Effector memory CD4-positive, alpha-beta T cell (primary cell): ENCODE data around the gene ARSD.

Source experiments
- DNase-seq, 3 donors: peaks; one replicate each; pipeline ENCODE4 v3.0.0-alpha.2; 2020
- H3K27ac ChIP-seq: 2 replicates; pipeline ENCODE4 v1.7.0; 2013; ENCODE audit warnings: mild to moderate bottlenecking, low read length, moderate library complexity; ENCODE audit not compliant: insufficient read depth, poor library complexity, severe bottlenecking
- H3K27me3 ChIP-seq: replicated peaks from 2 replicates; pipeline ENCODE4 v1.7.0; 2013; ENCODE audit warnings: mild to moderate bottlenecking, low read length; ENCODE audit not compliant: insufficient read depth, control insufficient read depth, poor library complexity, severe bottlenecking
- H3K36me3 ChIP-seq: 2 replicates; pipeline ENCODE4 v1.7.0; 2013; ENCODE audit warnings: mild to moderate bottlenecking, low read length, moderate library complexity; ENCODE audit not compliant: control insufficient read depth, insufficient read depth
- H3K4me1 ChIP-seq: 2 replicates; pipeline ENCODE4 v1.7.0; 2013; ENCODE audit warnings: low read length, mild to moderate bottlenecking; ENCODE audit not compliant: control insufficient read depth, insufficient read depth, poor library complexity, severe bottlenecking
- H3K4me3 ChIP-seq: 2 replicates; pipeline ENCODE4 v1.7.0; 2013; ENCODE audit warnings: low read length, low read depth, mild to moderate bottlenecking; ENCODE audit not compliant: insufficient read depth, poor library complexity, severe bottlenecking
- H3K9me3 ChIP-seq: 2 replicates; pipeline ENCODE4 v1.7.0; 2013; ENCODE audit warnings: mild to moderate bottlenecking, low read length, moderate library complexity; ENCODE audit not compliant: control insufficient read depth

Gene ARSD

GRCh38 chrX:2879670-2880069 is 49.5 kb downstream of the ARSD start:
- no peaks in the 10 kb centered on the region for H3K4me1 ChIP-seq
- H3K36me3 ChIP-seq = no peaks in the 10 kb centered on the region
- H3K27ac ChIP-seq = no peak overlapping the region
- H3K27me3 ChIP-seq = no peaks in the 10 kb centered on the region
- DNase-seq = no peak
- H3K4me3 ChIP-seq = no peak overlapping the region
- H3K9me3 ChIP-seq = no peaks in the 10 kb centered on the region

DNA sequence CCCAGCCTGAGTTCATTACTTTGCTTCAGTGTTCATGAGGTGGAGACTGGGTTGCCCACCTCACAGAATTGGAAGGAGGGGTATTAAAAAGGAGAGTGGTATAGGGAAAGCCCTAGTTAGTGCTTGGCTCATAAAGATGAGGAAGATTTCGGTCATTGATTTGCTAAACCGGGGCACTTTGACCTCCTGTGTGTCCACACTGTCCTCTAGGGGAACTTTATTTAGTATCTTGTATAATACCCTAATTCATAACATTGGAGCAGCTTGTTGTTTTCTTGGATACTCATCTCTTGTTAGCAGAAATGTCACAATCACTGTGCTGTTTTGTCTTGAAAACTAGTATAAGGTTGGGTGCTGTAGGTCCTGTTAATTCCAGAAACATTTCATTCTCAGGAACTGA is 50.6 kb downstream of the ARSD start:
- DNase-seq = no peak
- H3K9me3 ChIP-seq = no peaks in the 10 kb centered on the region
- no peaks in the 10 kb centered on the region for H3K36me3 ChIP-seq
- H3K27ac ChIP-seq = no peak overlapping the region
- H3K27me3 ChIP-seq = no peaks in the 10 kb centered on the region
- no peaks in the 10 kb centered on the region for H3K4me1 ChIP-seq
- no peak overlapping the region for H3K4me3 ChIP-seq

- Histone ChIP-seq H3K4me1 (no peaks in the 10 kb centered on the region), H3K4me3 (no peak overlapping the region), H3K9me3 (no peaks in the 10 kb centered on the region), H3K36me3 (no peaks in the 10 kb centered on the region), H3K27me3 (no peaks in the 10 kb centered on the region), H3K27ac (no peak overlapping the region)
- no peak for DNase-seq
These were observed 53.2 kb downstream of the ARSD start for GRCh38 chrX:2875798-2876399.

DNA sequence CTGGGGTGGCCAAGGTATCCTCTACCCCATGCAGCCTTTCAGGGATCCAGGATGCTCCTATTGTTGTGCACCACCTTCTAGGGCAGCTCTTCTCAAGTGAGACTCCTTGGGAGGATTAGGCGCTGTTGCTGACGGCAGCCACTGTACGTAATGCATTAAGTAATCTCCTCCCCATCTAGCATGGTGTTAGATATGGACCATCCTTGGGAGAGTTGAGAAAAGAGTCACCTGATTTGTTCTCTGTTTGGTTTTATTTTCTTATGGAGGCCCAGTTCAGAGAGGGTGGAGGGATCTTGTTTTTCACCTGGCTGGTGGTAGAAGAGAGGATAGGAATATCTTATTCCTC is 54.0 kb downstream of the ARSD start:
- no peaks in the 10 kb centered on the region for H3K9me3 ChIP-seq
- H3K4me3 ChIP-seq = no peak overlapping the region
- H3K36me3 ChIP-seq = no peaks in the 10 kb centered on the region
- no peaks in the 10 kb centered on the region for H3K4me1 ChIP-seq
- H3K27ac ChIP-seq = no peak overlapping the region
- no peak for DNase-seq
- H3K27me3 ChIP-seq = no peaks in the 10 kb centered on the region

DNA sequence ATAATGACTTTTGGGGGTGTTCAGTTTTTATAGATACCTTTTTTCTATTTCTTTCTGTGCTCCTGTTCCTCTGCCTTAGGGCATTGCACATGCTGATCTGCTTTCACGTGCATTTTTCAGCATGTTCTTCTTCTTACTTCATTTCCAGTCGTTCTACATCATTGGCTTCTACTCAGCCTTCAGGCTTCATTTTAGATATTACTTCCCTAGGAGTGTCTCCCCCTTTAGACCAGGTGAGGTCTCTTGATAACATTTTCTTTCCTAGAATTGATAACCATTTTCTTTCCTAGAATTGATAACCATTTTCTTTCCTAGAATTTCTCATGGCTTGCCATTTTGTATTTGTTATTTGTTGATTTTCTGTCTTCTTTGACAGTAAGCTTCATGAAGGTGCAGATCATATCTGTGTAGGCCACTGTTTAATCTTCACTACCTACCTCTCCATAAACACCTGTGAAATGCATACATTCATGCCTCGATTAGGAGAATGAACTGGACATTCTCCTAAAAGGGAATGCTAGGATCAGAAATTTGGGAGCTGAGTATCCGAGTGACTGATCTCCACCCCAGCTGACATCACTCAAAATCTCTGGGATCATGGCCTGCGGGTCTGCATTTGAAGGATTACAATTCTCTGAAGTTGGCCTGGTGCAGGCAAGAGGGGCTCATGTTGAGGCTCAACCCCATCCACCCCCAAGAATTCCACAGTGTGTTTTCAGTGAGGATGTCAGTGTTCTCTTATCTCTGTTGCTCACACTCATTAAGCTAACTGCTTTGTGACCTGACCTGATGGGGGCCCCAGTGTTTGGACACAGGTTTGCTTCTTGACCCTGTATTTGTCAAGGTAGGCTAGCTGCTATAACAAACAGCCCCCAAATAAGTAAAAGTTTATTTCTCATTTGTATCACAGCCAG is 54.7 kb downstream of the ARSD start:
- no peaks in the 10 kb centered on the region for H3K27me3 ChIP-seq
- H3K27ac ChIP-seq = no peak overlapping the region
- no peak for DNase-seq
- no peak overlapping the region for H3K4me3 ChIP-seq
- H3K36me3 ChIP-seq = no peaks in the 10 kb centered on the region
- no peaks in the 10 kb centered on the region for H3K9me3 ChIP-seq
- H3K4me1 ChIP-seq = no peaks in the 10 kb centered on the region

DNA sequence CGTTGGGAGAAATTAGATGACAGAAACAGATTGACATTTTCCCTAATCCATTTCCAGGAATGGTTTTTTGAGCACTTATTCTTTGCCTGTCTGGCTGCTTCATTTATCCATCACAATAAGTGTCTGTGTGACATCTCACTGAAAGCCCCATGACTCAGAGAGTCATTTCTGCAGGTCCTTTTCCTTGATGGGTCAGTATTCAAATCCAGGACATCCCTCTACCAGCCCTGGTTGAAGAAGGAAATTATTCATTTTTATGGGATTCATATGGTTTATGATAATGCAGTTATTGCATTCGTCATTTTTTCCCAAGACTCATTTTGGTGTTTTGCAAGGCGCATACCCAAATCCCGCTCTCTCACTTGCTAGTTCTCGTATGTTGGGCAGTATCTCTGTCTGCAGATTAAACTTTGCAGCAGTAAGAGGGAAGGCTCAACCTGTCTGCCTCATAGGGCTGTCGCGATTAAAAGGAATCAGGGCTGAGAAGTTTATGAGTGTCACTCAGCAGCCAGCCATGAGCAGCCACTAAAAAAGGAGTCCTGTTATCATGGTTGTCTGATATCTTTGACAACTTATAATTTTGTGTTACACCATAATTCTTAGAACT is 56.4 kb downstream of the ARSD start:
- Histone ChIP-seq H3K4me1 (no peaks in the 10 kb centered on the region), H3K27me3 (no peaks in the 10 kb centered on the region), H3K4me3 (no peak overlapping the region), H3K36me3 (no peaks in the 10 kb centered on the region), H3K9me3 (no peaks in the 10 kb centered on the region), H3K27ac (no peak overlapping the region)
- no peak for DNase-seq

GRCh38 chrX:2871831-2872230 is 57.3 kb downstream of the ARSD start:
- Histone ChIP-seq H3K36me3 (no peaks in the 10 kb centered on the region), H3K4me1 (no peaks in the 10 kb centered on the region), H3K27ac (no peak overlapping the region), H3K4me3 (no peak overlapping the region), H3K9me3 (no peaks in the 10 kb centered on the region), H3K27me3 (no peaks in the 10 kb centered on the region)
- no peak for DNase-seq

- Histone ChIP-seq H3K36me3 (no peaks in the 10 kb centered on the region), H3K9me3 (no peaks in the 10 kb centered on the region), H3K4me1 (no peaks in the 10 kb centered on the region), H3K4me3 (no peak overlapping the region), H3K27ac (no peak overlapping the region), H3K27me3 (no peaks in the 10 kb centered on the region)
- DNase-seq = no peak
These were observed 58.5 kb downstream of the ARSD start for GRCh38 chrX:2870650-2871049.

DNA sequence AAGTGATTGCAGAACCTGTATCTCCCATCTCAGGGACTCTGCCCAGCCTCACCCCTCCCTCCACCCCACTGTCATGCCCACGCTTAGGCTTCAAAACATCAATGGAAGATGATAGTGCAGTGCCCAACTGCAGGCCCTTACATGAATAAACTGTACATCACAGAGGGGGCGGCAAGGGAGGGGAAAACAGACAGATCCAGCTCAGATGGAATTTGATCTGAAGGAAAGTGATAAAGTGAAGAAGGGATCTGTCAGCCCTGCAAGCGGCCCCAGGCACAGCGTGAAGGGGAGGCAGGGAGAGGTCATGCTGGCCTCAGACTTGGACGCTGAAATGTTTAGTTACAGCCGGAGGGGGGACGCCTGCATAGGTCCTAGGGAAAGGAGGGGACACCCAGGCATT is 61.9 kb downstream of the ARSD start:
- H3K9me3 ChIP-seq = no peaks in the 10 kb centered on the region
- H3K4me3 ChIP-seq = no peak overlapping the region
- no peaks in the 10 kb centered on the region for H3K36me3 ChIP-seq
- no peaks in the 10 kb centered on the region for H3K27me3 ChIP-seq
- H3K27ac ChIP-seq = no peak overlapping the region
- H3K4me1 ChIP-seq = no peaks in the 10 kb centered on the region
- no peak for DNase-seq

GRCh38 chrX:2863646-2864045 is 65.5 kb downstream of the ARSD start:
- no peaks in the 10 kb centered on the region for H3K9me3 ChIP-seq
- no peak for DNase-seq
- H3K27me3 ChIP-seq = no peaks in the 10 kb centered on the region
- H3K4me3 ChIP-seq = no peak overlapping the region
- H3K36me3 ChIP-seq = no peaks in the 10 kb centered on the region
- H3K4me1 ChIP-seq = no peaks in the 10 kb centered on the region
- no peak overlapping the region for H3K27ac ChIP-seq
